UCSD-AML1 (cell line): ENCODE data around the gene LMNTD2.

Source experiments
- DNase-seq: peaks from one replicate; lab custom pipeline; 2025; ENCODE audit not compliant: unreplicated experiment; lab: John Stamatoyannopoulos, UW

Gene LMNTD2, protein sequence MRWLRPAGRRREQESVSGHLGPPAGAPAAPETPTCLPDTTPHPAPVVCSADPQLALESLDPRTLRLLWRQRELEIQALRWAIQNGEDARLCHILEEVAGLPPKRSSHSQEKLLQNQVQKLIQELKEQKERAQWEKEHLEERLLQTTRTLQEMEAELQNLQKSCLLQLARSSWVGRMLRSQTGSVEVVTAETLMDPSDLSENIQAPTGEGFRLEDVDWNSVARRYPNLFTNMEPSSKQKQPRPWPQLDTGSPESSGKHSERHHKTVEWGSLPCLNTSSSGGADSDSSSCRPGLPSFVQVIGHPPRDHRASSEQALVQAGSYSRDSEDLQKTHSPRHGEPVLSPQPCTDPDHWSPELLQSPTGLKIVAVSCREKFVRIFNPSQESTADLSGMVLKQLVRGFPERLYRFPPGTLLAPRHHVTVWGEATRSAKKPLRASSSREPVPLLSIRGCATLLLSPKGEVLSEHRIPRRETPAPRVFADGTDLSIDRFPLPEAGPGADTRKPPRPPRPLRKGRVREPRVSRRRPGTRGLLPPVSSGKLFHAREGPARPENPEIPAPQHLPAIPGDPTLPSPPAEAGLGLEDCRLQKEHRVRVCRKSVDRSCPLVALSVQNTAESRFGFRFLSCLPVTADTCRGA

DNA sequence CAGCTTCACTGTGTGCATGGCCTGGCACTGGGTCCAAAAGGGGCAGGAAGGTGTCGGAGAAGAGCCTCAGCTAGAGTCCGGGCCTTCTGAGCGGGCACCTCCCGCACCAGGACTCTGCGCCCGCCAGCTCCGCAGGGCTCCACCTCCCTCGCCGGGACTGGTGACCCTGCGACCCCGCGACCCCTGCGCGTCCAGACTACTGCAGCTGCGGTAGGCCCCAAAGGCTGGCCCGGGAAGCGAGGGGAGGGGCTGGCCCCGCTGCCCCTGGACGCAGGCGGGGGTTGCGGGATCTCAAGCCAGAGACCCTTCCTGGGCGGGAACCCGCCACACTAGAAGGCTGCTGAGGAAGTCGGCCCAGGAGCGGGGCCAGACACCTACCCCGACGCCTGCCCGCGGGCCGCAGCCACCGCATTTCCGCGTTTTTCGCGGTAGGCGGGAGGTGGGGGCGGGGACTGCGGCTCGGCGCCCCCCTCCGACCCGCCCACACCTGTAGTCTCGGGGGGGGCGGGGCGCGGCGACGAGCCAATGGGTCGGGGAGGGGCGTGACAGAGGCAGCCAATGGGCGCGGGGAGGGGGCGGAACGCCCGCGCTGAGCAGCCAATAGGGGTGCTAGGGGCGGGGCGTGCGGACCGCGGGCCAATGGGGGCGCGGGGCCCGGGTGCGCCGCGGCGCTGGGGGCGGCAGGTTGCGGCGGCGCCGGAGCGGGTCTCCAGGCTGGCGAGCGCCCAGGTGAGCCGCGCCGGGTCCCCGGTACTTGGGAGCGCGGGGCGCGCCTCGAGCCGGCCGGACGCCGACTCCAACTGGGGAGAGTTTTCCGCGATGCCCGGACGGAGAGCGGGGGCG lies at the start of gene LMNTD2, which contains the start of gene RASSF7:
Gene LMNTD2, minus strand, starts transcription at position 434 of the 843 bp plus-strand sequence. Its CDS starts 22 bp downstream, at position 412.
Gene RASSF7, plus strand, starts transcription at position 666 of the 843 bp plus-strand sequence. CDS start 799 bp downstream, outside the sequence.
- DNase-seq = peak; percentile 94

DNA sequence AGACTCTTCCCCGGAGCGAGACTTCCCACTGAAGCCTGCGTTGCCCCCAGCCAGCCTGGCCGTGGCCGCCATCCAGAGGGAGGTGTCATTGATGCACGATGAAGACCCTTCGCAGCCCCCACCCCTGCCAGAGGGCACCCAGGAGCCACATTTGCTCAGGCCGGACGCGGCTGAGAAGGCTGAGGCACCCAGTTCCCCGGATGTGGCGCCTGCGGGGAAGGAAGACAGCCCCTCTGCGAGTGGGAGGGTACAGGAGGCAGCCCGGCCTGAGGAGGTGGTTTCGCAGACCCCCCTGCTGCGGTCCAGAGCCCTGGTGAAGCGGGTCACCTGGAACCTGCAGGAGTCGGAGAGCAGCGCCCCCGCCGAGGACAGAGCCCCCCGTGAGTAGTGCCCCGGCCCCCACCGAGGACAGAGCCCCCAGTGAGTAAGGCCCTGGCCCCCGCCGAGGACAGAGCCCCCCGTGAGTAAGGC lies 48.8 kb upstream of the LMNTD2 start:
- DNase-seq = no peak

DNA sequence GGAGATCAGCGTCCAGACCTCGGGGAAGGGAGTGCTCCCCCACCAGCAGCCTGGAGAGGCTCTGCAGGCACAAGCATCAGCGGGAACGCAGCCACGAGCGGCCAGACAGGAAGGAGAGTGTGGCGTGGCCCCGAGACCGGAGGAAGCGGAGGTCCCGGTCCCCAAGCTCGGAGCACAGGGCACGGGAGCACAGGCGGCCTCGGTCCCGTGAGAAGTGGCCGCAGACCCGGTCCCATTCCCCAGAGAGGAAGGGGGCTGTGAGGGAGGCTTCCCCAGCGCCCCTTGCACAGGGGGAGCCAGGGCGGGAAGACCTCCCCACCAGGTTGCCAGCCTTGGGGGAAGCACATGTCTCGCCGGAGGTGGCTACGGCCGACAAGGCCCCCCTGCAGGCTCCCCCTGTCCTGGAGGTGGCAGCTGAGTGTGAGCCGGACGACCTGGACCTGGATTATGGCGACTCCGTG lies 48.3 kb upstream of the LMNTD2 start:
- no peak for DNase-seq

DNA sequence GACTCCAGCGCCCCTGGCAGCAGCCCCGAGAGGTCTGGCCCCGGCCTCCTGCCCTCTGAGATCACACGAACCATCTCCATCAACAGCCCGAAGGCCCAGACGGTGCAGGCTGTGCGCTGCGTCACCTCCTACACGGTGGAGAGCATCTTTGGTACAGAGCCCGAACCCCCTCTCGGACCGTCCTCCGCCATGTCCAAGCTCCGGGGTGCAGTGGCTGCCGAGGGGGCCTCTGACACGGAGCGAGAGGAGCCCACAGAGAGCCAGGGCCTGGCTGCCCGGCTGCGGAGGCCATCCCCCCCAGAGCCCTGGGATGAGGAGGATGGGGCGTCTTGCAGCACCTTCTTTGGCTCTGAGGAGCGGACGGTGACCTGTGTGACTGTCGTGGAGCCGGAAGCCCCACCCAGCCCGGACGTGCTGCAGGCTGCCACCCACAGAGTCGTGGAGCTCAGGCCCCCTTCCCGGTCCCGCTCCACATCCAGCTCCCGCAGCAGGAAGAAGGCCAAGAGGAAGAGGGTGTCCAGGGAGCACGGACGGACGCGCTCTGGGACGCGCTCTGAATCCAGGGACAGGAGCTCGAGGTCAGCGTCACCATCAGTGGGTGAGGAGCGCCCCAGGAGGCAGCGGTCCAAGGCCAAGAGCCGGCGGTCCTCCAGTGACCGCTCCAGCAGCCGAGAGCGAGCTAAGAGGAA lies 47.6 kb upstream of the LMNTD2 start:
- no peak for DNase-seq

- DNase-seq = no peak
Measured at GRCh38 chr11:607020-607780, 46.7 kb upstream of the LMNTD2 start.

DNA sequence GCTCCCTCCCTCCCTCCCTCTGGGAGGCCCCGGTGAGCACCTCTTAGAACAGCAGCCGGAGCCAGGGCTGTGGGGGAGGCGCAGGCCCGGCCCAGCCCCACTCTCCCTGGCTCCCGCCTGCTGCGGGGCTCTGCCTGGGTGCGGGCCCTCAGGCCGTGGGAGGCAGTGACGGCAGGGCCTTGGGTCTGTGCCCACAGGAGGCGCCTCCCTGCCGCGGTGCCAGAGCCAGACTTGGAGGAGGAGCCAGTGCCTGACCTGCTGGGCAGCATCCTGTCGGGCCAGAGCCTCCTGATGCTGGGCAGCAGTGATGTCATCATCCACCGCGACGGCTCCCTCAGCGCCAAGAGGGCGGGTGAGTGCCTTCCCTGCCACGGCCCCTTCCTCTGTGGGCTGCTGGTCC lies 45.7 kb upstream of the LMNTD2 start:
- no peak for DNase-seq

- no peak for DNase-seq
Measured at GRCh38 chr11:605286-606129, 45.0 kb upstream of the LMNTD2 start.

- DNase-seq = no peak
Measured at GRCh38 chr11:603154-603553, 42.6 kb upstream of the LMNTD2 start.

DNA sequence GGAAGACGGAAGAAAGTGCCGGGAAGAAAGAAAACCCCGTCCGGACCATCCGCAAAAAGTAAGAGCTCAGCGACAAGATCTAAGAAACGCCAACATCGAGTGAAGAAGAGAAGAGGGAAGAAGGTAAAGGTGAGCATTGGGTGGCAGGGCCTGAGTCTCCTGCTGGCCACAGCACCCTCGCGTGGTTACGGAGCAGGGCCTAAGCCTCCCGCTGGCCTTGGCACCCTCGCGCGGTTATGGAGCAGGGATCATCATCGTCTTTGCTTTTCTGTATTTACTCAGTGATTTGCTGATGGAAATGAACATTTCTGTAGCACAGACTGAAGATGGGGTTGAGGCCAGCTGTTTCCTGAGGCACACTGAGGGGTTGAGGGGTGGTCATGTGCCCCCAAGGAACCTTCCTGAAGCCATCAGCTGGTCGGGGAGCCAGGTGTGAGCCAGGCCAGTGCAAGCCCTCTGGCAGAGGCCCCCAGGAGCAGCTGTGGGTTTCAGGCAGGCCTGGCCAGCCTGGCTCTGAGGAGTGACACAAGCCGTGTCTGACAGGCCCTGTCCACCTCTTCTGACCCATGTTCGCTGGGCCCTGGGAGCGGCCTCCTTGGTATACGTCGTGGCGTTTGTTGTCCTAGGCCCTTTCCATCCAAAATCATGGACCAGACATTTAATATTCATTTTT lies 41.2 kb upstream of the LMNTD2 start:
- no peak for DNase-seq

DNA sequence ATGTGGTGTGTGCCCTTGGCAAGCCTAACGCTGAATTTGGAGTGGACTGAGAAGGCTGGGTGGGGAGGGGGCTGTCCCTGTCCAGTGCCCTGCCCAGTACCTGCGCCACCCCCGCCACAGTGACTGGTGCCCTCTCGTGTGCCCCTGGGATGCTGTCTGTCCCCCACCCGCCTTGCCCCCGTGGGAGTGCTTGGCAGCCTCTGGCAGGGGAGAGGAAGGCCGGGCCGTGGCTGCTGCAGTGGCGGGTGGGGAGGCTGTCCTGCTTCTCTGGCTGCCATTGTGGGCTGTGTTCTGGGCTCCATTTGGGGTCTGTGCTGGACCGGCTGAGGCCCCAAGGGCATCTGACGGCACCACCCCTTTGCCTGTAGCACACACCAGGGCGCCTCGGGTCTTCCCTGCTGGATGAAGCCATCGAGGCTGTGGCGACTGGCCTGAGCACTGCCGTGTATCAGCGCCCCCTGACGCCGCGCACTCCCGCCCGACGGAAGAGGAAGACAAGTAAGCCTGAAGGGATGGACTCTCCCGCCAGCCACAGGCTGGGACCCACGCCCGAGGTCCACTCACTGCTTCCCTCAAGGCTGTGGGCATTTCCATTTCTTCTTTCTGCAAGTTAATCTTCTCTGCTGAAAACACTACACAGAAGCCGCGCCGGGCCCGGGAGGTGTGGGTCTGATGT lies 37.6 kb upstream of the LMNTD2 start:
- no peak for DNase-seq

- no peak for DNase-seq
Measured at GRCh38 chr11:597166-597725, 36.7 kb upstream of the LMNTD2 start.

DNA sequence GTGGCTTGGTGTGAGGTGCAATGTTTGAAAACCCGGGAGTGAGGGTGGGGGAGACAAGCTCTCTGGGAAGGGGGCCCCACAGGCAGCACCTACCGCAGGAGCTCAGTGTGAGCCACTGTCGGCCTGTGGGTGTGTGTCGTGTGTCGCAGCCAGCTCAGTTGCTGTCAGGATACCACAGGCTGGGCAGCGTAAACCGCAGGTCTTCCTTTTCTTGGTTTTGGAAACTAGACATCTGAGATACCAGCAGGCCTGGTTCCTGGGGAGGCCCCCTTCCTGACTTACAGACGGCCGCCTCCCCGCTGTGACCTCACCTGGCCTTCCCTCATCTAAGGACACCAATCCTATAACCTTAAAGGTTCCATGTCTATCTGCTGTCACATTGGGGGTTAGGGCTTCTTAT lies 35.8 kb upstream of the LMNTD2 start:
- no peak for DNase-seq

DNA sequence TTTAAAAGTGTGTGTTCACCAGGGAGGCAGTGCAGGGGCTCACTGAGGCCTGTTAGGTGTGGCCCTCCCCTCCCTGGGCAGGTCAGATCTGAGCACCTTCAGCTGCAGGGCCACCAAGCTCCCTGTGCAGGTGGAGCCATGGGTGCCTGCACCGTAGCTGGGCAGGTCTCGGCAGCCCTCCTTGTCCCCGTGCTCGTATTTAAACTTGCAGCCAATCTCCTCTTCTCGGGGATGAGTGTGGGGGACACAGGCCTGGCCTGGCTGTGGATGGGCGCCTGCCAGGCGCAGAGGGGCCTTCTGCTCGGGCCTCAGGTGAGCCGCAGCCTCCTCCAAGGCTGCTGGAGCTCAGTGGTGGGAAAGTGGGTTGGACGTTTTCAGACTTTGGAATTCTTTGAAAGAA lies 34.9 kb upstream of the LMNTD2 start:
- no peak for DNase-seq

- DNase-seq = no peak
Measured at GRCh38 chr11:593347-593746, 32.8 kb upstream of the LMNTD2 start.

DNA sequence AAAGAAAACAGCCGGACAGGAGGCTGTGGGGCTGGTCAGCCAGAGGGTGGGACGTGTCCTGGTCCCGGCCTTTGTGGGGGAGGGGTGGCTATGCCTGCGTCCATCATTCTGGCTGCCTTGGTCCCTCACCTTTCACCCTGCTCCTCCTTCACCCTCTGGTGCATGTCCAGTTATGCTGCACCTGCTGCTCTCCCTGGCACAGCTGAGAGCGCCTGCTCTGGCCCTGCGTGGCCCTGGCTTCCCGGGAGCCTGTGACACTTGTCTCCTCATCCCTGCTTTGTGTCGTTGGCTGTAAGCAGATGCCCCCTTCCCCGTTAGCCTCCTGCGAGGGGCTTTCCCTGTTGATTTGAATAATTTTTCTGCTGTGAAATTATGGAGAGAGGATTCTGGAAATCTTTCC lies 32.4 kb upstream of the LMNTD2 start:
- no peak for DNase-seq

GRCh38 chr11:592501-592900 lies 32.0 kb upstream of the LMNTD2 start:
- no peak for DNase-seq

DNA sequence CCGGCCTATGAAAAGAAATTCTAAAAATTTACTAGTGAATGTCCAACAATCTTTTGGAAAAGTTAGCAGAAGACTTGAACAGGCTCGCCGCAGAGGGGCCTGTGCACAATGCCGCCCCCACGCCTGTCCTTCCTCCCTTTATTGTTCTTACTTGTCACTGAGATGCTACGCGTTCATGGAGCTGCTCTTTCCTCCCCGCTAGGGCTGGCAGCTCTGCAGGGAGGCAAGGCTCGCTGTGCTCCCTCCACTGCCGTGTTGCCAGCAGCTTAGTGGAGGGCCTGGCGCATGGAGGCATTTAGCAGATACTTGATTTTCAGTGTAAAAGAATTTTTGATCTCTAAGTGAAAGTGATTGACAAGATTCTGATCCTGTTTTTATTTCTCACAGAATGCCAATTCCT lies 30.5 kb upstream of the LMNTD2 start:
- no peak for DNase-seq

GRCh38 chr11:589798-590197 lies 29.3 kb upstream of the LMNTD2 start:
- no peak for DNase-seq
